ENCODE measurements around the gene TNFRSF6B. TPM values are rescaled to one million over a fixed set of nuclear protein-coding genes. Genes with fewer than 3 reads are reported as not detected.

The TNFRSF6B gene
- total RNA-seq, 1 experiment from 2014 or later, result not detected

DNA sequence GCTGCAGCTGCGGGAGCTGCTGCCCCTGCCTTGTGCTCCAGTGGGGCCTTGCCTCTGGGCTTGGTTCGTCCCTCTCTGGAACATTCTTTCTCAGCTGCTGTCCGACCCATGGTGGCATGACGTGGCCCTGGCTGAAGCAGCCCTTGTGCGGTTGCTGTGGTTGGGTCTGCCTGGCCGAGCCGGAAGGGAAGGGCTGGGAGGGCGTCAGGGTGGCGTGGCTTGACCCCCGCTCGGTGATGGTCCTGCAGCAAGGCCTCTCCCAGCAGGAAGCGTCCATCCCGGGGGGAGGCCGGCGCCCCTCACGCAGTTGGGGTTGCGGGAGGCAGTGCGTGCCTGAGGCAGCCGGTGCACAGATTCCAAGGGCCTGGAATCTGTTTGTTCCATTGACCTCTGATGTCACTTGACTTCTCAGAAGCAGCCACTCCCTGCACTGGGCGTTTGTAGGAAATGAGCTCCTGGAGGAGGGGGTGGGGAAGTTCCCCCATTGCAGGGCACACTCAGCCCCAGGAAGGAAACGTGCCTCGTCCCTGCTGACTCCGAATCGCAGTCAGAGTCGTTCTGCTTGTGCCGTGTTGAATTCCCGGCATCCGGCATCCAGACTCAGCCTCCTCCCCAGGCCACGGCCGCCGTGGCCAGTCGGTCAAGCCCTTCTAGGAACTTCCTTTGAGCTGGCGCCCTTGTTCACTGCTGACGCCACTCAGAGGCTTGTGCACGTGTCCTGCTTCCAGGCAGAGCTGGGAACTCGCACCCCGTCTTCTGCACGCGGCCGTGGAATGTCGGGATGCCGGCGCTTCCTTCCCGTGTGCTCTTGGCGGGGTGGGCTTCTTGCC, 9.7 kb upstream of the TNFRSF6B start:
- 0 out of 2 replicates have a peak overlapping the region, but pooled peaks have one; percentile 10 for H3K4me2 ChIP-seq
- H3F3A ChIP-seq (ENCODE audit: insufficient read depth, low read depth), result peaks cover 45% of the 10 kb centered on the region
- peaks cover 64% of the 10 kb centered on the region for H3K4me1 ChIP-seq (replicated peaks; ENCODE audit: insufficient read depth)
- peaks cover 9% of the 10 kb centered on the region; the same call in 1 of the 2 replicates for H3K79me2 ChIP-seq (ENCODE audit: low read depth)
- H3K27ac ChIP-seq, result no peak overlapping the region
- TF ChIP-seq, protein P1, sequence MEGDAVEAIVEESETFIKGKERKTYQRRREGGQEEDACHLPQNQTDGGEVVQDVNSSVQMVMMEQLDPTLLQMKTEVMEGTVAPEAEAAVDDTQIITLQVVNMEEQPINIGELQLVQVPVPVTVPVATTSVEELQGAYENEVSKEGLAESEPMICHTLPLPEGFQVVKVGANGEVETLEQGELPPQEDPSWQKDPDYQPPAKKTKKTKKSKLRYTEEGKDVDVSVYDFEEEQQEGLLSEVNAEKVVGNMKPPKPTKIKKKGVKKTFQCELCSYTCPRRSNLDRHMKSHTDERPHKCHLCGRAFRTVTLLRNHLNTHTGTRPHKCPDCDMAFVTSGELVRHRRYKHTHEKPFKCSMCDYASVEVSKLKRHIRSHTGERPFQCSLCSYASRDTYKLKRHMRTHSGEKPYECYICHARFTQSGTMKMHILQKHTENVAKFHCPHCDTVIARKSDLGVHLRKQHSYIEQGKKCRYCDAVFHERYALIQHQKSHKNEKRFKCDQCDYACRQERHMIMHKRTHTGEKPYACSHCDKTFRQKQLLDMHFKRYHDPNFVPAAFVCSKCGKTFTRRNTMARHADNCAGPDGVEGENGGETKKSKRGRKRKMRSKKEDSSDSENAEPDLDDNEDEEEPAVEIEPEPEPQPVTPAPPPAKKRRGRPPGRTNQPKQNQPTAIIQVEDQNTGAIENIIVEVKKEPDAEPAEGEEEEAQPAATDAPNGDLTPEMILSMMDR (conservative IDR thresholded peaks at IDR 0.05), result no peak
- TF ChIP-seq EZH2 (IDR thresholded peaks at IDR 0.05; ENCODE audit: low read depth), result no peak
- H3K9me3 ChIP-seq (ENCODE audit: insufficient read depth, low read depth), result no peaks in the 10 kb centered on the region
- H4K20me1 ChIP-seq (ENCODE audit: insufficient read depth), result no peaks in the 10 kb centered on the region
- 0 out of 2 replicates have a peak, but pooled peaks cover 3% of the 10 kb centered on the region for H3K36me3 ChIP-seq (ENCODE audit: low read depth)
- no peaks in the 10 kb centered on the region for H3K9me2 ChIP-seq (ENCODE audit: insufficient read depth)
- H3K4me3 ChIP-seq, result no peak overlapping the region
- no TSS peak for BruUV-seq (replicated peaks)
- DNase-seq, result peak in 1 of 2 experiments; percentile 73
- ChIA-PET CTCF (interaction anchor here (0.5 kb wide), 1 partner anchor 235 kb away, joined by 4 read pairs; no protein-coding TSS in a partner anchor), POLR2A (ENCODE audit: unreplicated experiment) (interaction anchor here (0.6 to 0.8 kb wide), 4 partner anchors 12 to 100 kb away, joined by 4 to 8 read pairs (median 6); no protein-coding TSS in a partner anchor)
- no peaks in the 10 kb centered on the region for H3K27me3 ChIP-seq (ENCODE audit: insufficient read depth, low read depth)
- no peak overlapping the region for H2AFZ ChIP-seq
- intact Hi-C loops (cut with micrococcal nuclease; ENCODE audit: unreplicated experiment), result loop anchor here (10.0 kb wide), 1 partner anchor 102 kb away; no protein-coding TSS in a partner anchor

DNA sequence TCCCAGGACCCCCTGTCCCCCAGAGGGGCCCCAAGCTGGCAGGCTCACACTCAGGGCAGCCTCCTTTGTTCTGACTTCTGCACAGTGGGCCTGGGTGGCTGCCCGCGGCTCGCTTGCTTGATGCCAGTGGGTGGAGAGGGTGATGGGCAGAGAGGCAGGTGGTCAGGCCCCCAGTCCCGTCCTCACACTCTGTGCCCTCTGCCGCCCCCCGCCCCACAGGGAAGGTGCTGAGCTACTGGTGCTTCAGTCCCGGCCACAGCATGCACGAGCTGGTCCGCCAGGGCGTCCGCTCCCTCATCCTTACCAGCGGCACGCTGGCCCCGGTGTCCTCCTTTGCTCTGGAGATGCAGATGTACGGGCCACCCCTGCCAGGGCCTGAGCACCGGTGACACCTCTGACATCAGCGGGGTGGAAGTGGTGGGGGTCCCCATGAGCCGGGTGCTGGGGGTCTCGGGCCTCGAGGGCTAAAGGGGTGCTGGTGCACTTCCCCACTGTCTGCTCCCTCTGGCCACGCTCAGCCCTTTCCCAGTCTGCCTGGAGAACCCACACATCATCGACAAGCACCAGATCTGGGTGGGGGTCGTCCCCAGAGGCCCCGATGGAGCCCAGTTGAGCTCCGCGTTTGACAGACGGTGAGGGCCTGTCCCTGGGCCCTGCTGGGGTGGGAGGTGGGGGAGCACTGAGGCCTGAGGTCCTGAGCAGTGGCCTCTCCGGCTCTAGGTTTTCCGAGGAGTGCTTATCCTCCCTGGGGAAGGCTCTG, 8.9 kb upstream of the TNFRSF6B start:
- TF ChIP-seq, protein P1 (conservative IDR thresholded peaks at IDR 0.05), result no peak
- TF ChIP-seq EZH2 (IDR thresholded peaks at IDR 0.05; ENCODE audit: low read depth), result no peak
- Histone ChIP-seq H3K27me3 (ENCODE audit: insufficient read depth, low read depth) (no peaks in the 10 kb centered on the region), H4K20me1 (ENCODE audit: insufficient read depth) (no peaks in the 10 kb centered on the region), H3K9me2 (ENCODE audit: insufficient read depth) (no peaks in the 10 kb centered on the region), H3K4me2 (no peak overlapping the region), H2AFZ (no peak overlapping the region), H3K36me3 (ENCODE audit: low read depth) (0 out of 2 replicates have a peak, but pooled peaks cover 3% of the 10 kb centered on the region), H3K9me3 (ENCODE audit: insufficient read depth, low read depth) (no peaks in the 10 kb centered on the region), H3K79me2 (ENCODE audit: low read depth) (peaks cover 9% of the 10 kb centered on the region; the same call in 1 of the 2 replicates), H3K27ac (no peak overlapping the region), H3K4me3 (no peak overlapping the region), H3K4me1 (replicated peaks; ENCODE audit: insufficient read depth) (peaks cover 64% of the 10 kb centered on the region), H3F3A (ENCODE audit: insufficient read depth, low read depth) (peaks cover 49% of the 10 kb centered on the region)
- ChIA-PET CTCF (no interaction called here), POLR2A (ENCODE audit: unreplicated experiment) (interaction anchor here (0.6 to 0.8 kb wide), 6 partner anchors 11 to 99 kb away, joined by 3 to 8 read pairs (median 5); no protein-coding TSS in a partner anchor)
- no TSS peak for BruUV-seq (replicated peaks)
- intact Hi-C loops (cut with micrococcal nuclease; ENCODE audit: unreplicated experiment), result loop anchor here (10.0 kb wide), 1 partner anchor 103 kb away; no protein-coding TSS in a partner anchor
- DNase-seq, result no peak

All from PC-9 (cell line).